Mesothelial cell of epicardium (in vitro differentiated cells): Measurements from ENCODE around the gene LTA. TPM values are rescaled to one million over a fixed set of nuclear protein-coding genes. Genes with fewer than 3 reads are reported as not detected.

ENCODE experiments used
- DNase-seq, 2 experiments: peaks; one replicate each; pipeline ENCODE4 v3.0.0; 2021; ENCODE audit warnings: low spot score in 2 of 2; ENCODE audit not compliant: unreplicated experiment in 2 of 2
- H3K27ac Mint-ChIP-seq: 2 replicates; pipeline ENCODE4 v1.8.0; 2021; ENCODE audit warnings: mixed read lengths
- H3K27me3 Mint-ChIP-seq: 2 replicates; pipeline ENCODE4 v1.8.0; 2021; ENCODE audit warnings: low read depth, mixed read lengths
- H3K36me3 Mint-ChIP-seq: 2 replicates; pipeline ENCODE4 v1.8.0; 2021; ENCODE audit warnings: mixed read lengths
- H3K4me1 Mint-ChIP-seq: 2 replicates; pipeline ENCODE4 v1.8.0; 2021; ENCODE audit warnings: mixed read lengths
- H3K4me3 Mint-ChIP-seq: 2 replicates; pipeline ENCODE4 v1.8.0; 2021; ENCODE audit warnings: mild to moderate bottlenecking, moderate library complexity, mixed read lengths
- H3K9me3 Mint-ChIP-seq: 2 replicates; pipeline ENCODE4 v1.8.0; 2021; ENCODE audit warnings: mixed read lengths
- CTCF ChIP-seq: fragments of 200-600 bp; sonication (generic); IDR thresholded peaks from one replicate; pipeline ENCODE4 v1.5.0; 2021; ENCODE audit warnings: antibody characterized with exemption; ENCODE audit not compliant: unreplicated experiment
- total RNA-seq: library from RNA; stranded (reverse); gene quantifications from 3 replicates; pipeline ENCODE4 v1.2.1, GENCODE V29; 2021

Gene LTA
- total RNA-seq, 1 donor from 2014 or later, result 0.16 TPM

- peak overlapping the region; percentile 27 for H3K27ac Mint-ChIP-seq
- no peaks in the 10 kb centered on the region for H3K9me3 Mint-ChIP-seq
- H3K36me3 Mint-ChIP-seq, result peaks cover 6% of the 10 kb centered on the region
- H3K27me3 Mint-ChIP-seq, result no peaks in the 10 kb centered on the region
- H3K4me1 Mint-ChIP-seq, result no peaks in the 10 kb centered on the region
- H3K4me3 Mint-ChIP-seq, result no peak overlapping the region
- DNase-seq, result no peak
- no peak for TF ChIP-seq CTCF
Observed at GRCh38 chr6:31559958-31560696, 12.0 kb upstream of the LTA start.

GRCh38 chr6:31560697-31561058, 11.4 kb upstream of the LTA start:
- H3K4me3 Mint-ChIP-seq, result no peak overlapping the region
- TF ChIP-seq CTCF, result no peak
- no peaks in the 10 kb centered on the region for H3K27me3 Mint-ChIP-seq
- H3K36me3 Mint-ChIP-seq, result peaks cover 6% of the 10 kb centered on the region
- DNase-seq, result no peak
- no peaks in the 10 kb centered on the region for H3K4me1 Mint-ChIP-seq
- H3K27ac Mint-ChIP-seq, result peak overlapping the region; percentile 27
- no peaks in the 10 kb centered on the region for H3K9me3 Mint-ChIP-seq

- TF ChIP-seq CTCF, result no peak
- H3K9me3 Mint-ChIP-seq, result no peaks in the 10 kb centered on the region
- H3K4me3 Mint-ChIP-seq, result no peak overlapping the region
- H3K36me3 Mint-ChIP-seq, result no peaks in the 10 kb centered on the region
- no peak overlapping the region for H3K27ac Mint-ChIP-seq
- no peaks in the 10 kb centered on the region for H3K4me1 Mint-ChIP-seq
- H3K27me3 Mint-ChIP-seq, result peaks cover 7% of the 10 kb centered on the region
- no peak for DNase-seq
Observed at GRCh38 chr6:31567531-31568370, 4.3 kb upstream of the LTA start.

- Mint-ChIP-seq H3K27me3 (peaks cover 7% of the 10 kb centered on the region), H3K4me3 (no peak overlapping the region), H3K4me1 (no peaks in the 10 kb centered on the region), H3K27ac (no peak overlapping the region), H3K9me3 (no peaks in the 10 kb centered on the region), H3K36me3 (no peaks in the 10 kb centered on the region)
- no peak for TF ChIP-seq CTCF
- no peak for DNase-seq
Observed at GRCh38 chr6:31568537-31568961, 3.5 kb upstream of the LTA start.

- DNase-seq, result no peak
- TF ChIP-seq CTCF, result no peak
- H3K27ac Mint-ChIP-seq, result no peak overlapping the region
- no peak overlapping the region for H3K4me3 Mint-ChIP-seq
- H3K4me1 Mint-ChIP-seq, result no peaks in the 10 kb centered on the region
- H3K36me3 Mint-ChIP-seq, result no peaks in the 10 kb centered on the region
- no peaks in the 10 kb centered on the region for H3K9me3 Mint-ChIP-seq
- peaks cover 7% of the 10 kb centered on the region for H3K27me3 Mint-ChIP-seq
Observed at GRCh38 chr6:31569861-31570536, 2.1 kb upstream of the LTA start.
